Mesenchymal stem cell (in vitro differentiated cells and primary cell): ENCODE data around the gene NDUFB5.
A peak's percentile ranks its signal among the peaks of the same experiment; 100 is the strongest.

Experiments
- DNase-seq: peaks from one replicate; pipeline ENCODE4 v3.0.0-alpha.2; 2013
- H2AFZ ChIP-seq: one replicate; pipeline ENCODE4 v1.6.1; 2013; ENCODE audit warnings: low read depth, mild to moderate bottlenecking, control low read depth, inconsistent platforms, low read length, moderate library complexity
- H2AK5ac ChIP-seq: 2 replicates; pipeline ENCODE4 v1.6.1; 2013; ENCODE audit warnings: low read length, moderate library complexity, mild to moderate bottlenecking, inconsistent platforms; ENCODE audit not compliant: severe bottlenecking
- H2BK120ac ChIP-seq: one replicate; pipeline ENCODE4 v1.6.1; 2013; ENCODE audit warnings: low read depth, mild to moderate bottlenecking, inconsistent platforms, low read length, moderate library complexity
- H2BK12ac ChIP-seq, 2 experiments: one replicate each; pipeline ENCODE4 v1.6.1; 2013; ENCODE audit warnings: inconsistent platforms in 2 of 2, low read length in 2 of 2, mild to moderate bottlenecking in 2 of 2, moderate library complexity in 2 of 2, control low read depth in 1 of 2
- H2BK15ac ChIP-seq: one replicate; pipeline ENCODE4 v1.6.1; 2013; ENCODE audit warnings: mild to moderate bottlenecking, low read depth, inconsistent platforms; ENCODE audit not compliant: poor library complexity, severe bottlenecking
- H2BK5ac ChIP-seq: 2 replicates; pipeline ENCODE4 v1.6.1; 2013; ENCODE audit warnings: low read depth, mild to moderate bottlenecking, low read length, control low read depth, inconsistent platforms; ENCODE audit not compliant: poor library complexity, severe bottlenecking
- H3K14ac ChIP-seq, 2 experiments: one replicate each; pipeline ENCODE4 v1.6.1; 2013; ENCODE audit warnings: inconsistent platforms in 2 of 2, low read length in 2 of 2, control low read depth in 1 of 2, mild to moderate bottlenecking in 1 of 2, moderate library complexity in 1 of 2
- H3K18ac ChIP-seq, 2 experiments: one replicate each; pipeline ENCODE4 v1.6.1; 2013; ENCODE audit warnings: inconsistent platforms in 2 of 2, low read length in 2 of 2, control low read depth in 1 of 2, low read depth in 1 of 2, mild to moderate bottlenecking in 1 of 2
- H3K23ac ChIP-seq, 2 experiments: one replicate each; pipeline ENCODE4 v1.6.1; 2013; ENCODE audit warnings: inconsistent platforms in 2 of 2, low read length in 2 of 2, mild to moderate bottlenecking in 2 of 2, moderate library complexity in 2 of 2, control low read depth in 1 of 2
- H3K27ac ChIP-seq: 2 replicates; pipeline ENCODE4 v1.5.1; 2013; ENCODE audit warnings: mild to moderate bottlenecking, moderate library complexity, low read length, control low read depth, inconsistent platforms; ENCODE audit not compliant: poor library complexity, severe bottlenecking
- H3K27me3 ChIP-seq, 2 experiments: 2 replicates each; pipeline versions ENCODE4 v1.6.1 to v1.7.0; 2013; ENCODE audit warnings: low read length in 2 of 2, mild to moderate bottlenecking in 2 of 2, moderate library complexity in 2 of 2, control low read depth in 1 of 2, inconsistent platforms in 1 of 2; ENCODE audit not compliant: control insufficient read depth in 1 of 2, insufficient read depth in 1 of 2
- H3K36me3 ChIP-seq, 2 experiments: 2 replicates each; pipeline versions ENCODE4 v1.6.1 to v1.7.0; 2013; ENCODE audit warnings: low read length in 2 of 2, control low read depth in 1 of 2, inconsistent platforms in 1 of 2, low read depth in 1 of 2, mild to moderate bottlenecking in 1 of 2; ENCODE audit not compliant: insufficient read depth in 2 of 2, control insufficient read depth in 1 of 2
- H3K4ac ChIP-seq, 2 experiments: one replicate each; pipeline ENCODE4 v1.6.1; 2013; ENCODE audit warnings: inconsistent platforms in 2 of 2, low read length in 2 of 2, mild to moderate bottlenecking in 2 of 2, moderate library complexity in 2 of 2, control low read depth in 1 of 2, low read depth in 1 of 2
- H3K4me1 ChIP-seq: 2 replicates; pipeline ENCODE4 v1.6.1; 2013; ENCODE audit warnings: low read depth, low read length, control low read depth; ENCODE audit not compliant: control insufficient read depth, insufficient read depth
- H3K4me2 ChIP-seq: 2 replicates; pipeline ENCODE4 v1.6.1; 2013; ENCODE audit warnings: low read length, mild to moderate bottlenecking, inconsistent platforms; ENCODE audit not compliant: poor library complexity, severe bottlenecking
- H3K4me3 ChIP-seq, 2 experiments: 2 replicates each; pipeline versions ENCODE4 v1.5.1 to v1.7.0; 2013; ENCODE audit warnings: low read length in 2 of 2, mild to moderate bottlenecking in 2 of 2, control low read depth in 1 of 2, low read depth in 1 of 2; ENCODE audit not compliant: insufficient read depth in 1 of 2
- H3K79me1 ChIP-seq: replicated peaks from 2 replicates; pipeline ENCODE4 v1.6.1; 2013; ENCODE audit warnings: mild to moderate bottlenecking, control low read depth, low read length, inconsistent platforms; ENCODE audit not compliant: poor library complexity, severe bottlenecking
- H3K9ac ChIP-seq: 2 replicates; pipeline ENCODE4 v1.7.0; 2013; ENCODE audit warnings: mild to moderate bottlenecking, low read length, moderate library complexity
- H3K9me3 ChIP-seq: 2 replicates; pipeline ENCODE4 v1.7.0; 2013; ENCODE audit warnings: mild to moderate bottlenecking, low read length; ENCODE audit not compliant: control insufficient read depth
- H4K8ac ChIP-seq: one replicate; pipeline ENCODE4 v1.6.1; 2013; ENCODE audit warnings: inconsistent platforms, mild to moderate bottlenecking, low read length, moderate library complexity
- H4K91ac ChIP-seq: one replicate; pipeline ENCODE4 v1.6.1; 2013; ENCODE audit warnings: mild to moderate bottlenecking, low read length, inconsistent platforms
- WGBS: methylation state at CpG from one replicate; pipeline ENCODE4 v1.1.7; 2013; ENCODE audit warnings: mixed read lengths; 5-methylcytosine and 5-hydroxymethylcytosine counted together

NDUFB5 gene

DNA sequence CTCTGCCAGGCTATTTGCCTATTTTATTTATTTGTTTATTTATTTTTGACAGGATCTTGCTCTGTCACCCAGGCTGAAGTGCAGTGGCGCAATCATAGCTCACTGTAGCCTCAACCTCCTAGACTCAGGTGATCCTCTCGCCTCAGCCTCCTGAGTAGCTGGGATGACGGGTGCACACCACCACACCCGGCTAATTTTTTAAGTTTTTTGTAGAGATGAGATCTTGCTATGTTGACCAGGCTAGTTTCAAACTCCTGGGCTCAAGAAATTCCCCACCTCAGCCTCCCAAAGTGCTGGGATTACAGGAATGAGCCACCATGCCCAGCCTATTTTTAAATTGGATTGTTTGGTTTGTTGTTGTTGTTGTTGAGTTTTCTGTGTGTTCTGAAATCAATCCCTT is 5.5 kb downstream of the NDUFB5 start:
- Histone ChIP-seq H3K23ac (no peak overlapping the region), H3K4me3 (no peak overlapping the region), H3K4ac (no peak overlapping the region), H4K91ac (no peak overlapping the region), H3K27ac (no peak overlapping the region), H2AFZ (no peak overlapping the region), H3K4me2 (no peak overlapping the region), H3K14ac (no peak overlapping the region), H2AK5ac (no peak overlapping the region), H3K4me1 (peaks cover 7% of the 10 kb centered on the region), H2BK12ac (no peak overlapping the region), H2BK120ac (no peak overlapping the region), H3K36me3 (peaks cover 0 to 29% of the 10 kb centered on the region in 2 experiments), H3K18ac (no peak overlapping the region), H3K9ac (no peak overlapping the region), H3K27me3 (no peaks in the 10 kb centered on the region), H2BK5ac (no peak overlapping the region), H2BK15ac (no peak overlapping the region), H3K79me1 (peaks cover 11% of the 10 kb centered on the region), H3K9me3 (no peaks in the 10 kb centered on the region), H4K8ac (no peak overlapping the region)
- 93% methylated on average over 3 of the region's 4 CpGs for WGBS
- no peak for DNase-seq

DNA sequence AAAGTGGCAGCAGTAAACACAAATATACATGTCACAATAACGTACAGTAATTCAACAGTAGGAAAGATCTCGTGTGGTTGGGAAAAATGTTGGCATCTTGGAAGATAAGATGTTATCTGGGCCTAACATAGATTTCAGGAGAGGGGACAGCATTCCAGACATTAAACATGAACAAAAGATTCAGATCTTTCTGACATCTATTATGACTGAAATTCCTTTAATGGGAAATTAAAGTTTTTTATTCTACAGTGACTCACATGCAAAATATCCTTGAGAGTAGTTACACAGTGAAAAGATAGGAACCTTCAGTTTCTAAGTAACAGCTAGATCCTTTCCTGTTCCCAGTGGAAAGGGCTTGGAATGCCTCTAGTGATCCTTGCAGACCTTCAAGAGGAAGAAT is 9.2 kb downstream of the NDUFB5 start:
- Histone ChIP-seq H2BK120ac (no peak overlapping the region), H2BK15ac (no peak overlapping the region), H3K23ac (no peak overlapping the region), H3K27me3 (no peaks in the 10 kb centered on the region), H3K18ac (no peak overlapping the region), H4K8ac (no peak overlapping the region), H3K9me3 (no peaks in the 10 kb centered on the region), H3K4me1 (peaks cover 1% of the 10 kb centered on the region), H3K4ac (no peak overlapping the region), H3K79me1 (peaks cover 5% of the 10 kb centered on the region), H2AFZ (no peak overlapping the region), H2AK5ac (no peak overlapping the region), H3K9ac (peak overlapping the region; percentile 54), H4K91ac (no peak overlapping the region), H3K36me3 (peaks cover 6 to 38% of the 10 kb centered on the region in 2 experiments), H3K4me3 (no peak overlapping the region), H3K14ac (no peak overlapping the region), H2BK5ac (no peak overlapping the region), H2BK12ac (no peak overlapping the region), H3K27ac (peak overlapping the region; percentile 50), H3K4me2 (no peak overlapping the region)
- DNase-seq, result peak; percentile 54
- WGBS, result no CpG with 5 or more reads among the region's 2 CpGs

DNA sequence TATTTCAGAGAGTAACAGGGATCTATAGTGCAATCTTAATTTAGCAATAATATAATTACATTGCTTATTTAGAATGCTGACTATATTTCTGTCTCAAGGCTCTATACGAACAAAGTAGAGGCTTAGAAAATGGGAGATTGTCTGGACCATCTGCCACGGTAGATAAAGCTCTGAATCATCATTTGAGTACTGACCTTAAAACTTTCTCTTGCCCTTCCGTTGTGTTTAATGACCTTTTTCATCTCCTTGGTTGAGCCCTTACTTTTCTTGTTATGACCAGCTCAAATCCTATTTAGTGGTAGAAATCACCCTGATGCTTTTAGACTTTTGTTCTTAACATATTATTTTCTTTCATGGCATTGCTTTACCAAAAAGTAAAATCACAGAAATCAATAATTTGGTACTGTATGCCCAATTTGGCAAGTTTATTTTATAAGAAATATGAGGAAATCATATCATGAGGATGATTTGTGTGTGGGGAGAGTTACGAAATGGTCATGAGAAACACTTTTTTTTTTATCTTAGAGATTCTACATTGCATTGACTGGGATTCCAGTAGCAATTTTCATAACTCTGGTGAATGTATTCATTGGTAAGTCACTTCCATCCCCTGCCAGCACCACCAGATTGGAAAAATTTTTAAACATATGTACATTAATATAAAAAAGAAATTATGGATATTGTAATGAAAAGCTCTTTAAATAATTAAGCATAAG is 11.0 kb downstream of the NDUFB5 start:
- Histone ChIP-seq H3K4me1 (peaks cover 1% of the 10 kb centered on the region), H3K27ac (no peak overlapping the region), H2BK12ac (no peak overlapping the region), H3K4ac (no peak overlapping the region), H2BK120ac (no peak overlapping the region), H3K23ac (no peak overlapping the region), H3K36me3 (peaks cover 6 to 37% of the 10 kb centered on the region in 2 experiments), H3K9ac (no peak overlapping the region), H3K4me2 (no peak overlapping the region), H2AK5ac (no peak overlapping the region), H2BK15ac (no peak overlapping the region), H4K8ac (no peak overlapping the region), H2AFZ (no peak overlapping the region), H2BK5ac (no peak overlapping the region), H4K91ac (no peak overlapping the region), H3K27me3 (no peaks in the 10 kb centered on the region), H3K4me3 (no peak overlapping the region), H3K14ac (no peak overlapping the region), H3K18ac (no peak overlapping the region), H3K79me1 (peaks cover 3% of the 10 kb centered on the region), H3K9me3 (no peaks in the 10 kb centered on the region)
- WGBS, result 75% methylated on average over 4 of the region's 4 CpGs
- DNase-seq, result no peak

DNA sequence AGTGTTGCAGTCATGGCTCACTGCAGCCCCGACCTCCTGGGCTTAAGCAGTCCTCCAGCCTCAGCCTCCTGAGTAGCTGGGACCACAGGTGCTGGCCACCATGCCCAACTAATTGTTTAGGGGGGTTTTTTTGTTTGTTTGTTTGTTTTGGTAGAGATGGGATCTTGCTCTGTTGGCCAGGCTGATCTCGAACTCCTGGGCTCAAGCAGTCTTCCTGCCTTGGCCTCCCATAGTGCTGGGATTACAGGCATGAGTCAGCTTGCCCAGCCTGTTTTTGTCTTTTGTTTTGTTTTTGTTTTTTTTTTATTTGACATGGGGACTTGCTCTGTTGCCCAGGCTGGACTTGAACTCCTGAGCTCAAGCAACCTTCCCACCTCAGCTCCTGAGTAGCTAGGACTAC is 17.4 kb downstream of the NDUFB5 start:
- no peak for DNase-seq
- H3K79me1 ChIP-seq, result peaks cover 3% of the 10 kb centered on the region
- H3K4me2 ChIP-seq, result no peak overlapping the region
- H3K4me3 ChIP-seq, result no peak overlapping the region
- no peak overlapping the region for H2BK5ac ChIP-seq
- no peak overlapping the region for H3K4ac ChIP-seq
- H3K23ac ChIP-seq, result no peak overlapping the region
- H3K27me3 ChIP-seq, result no peaks in the 10 kb centered on the region
- H4K91ac ChIP-seq, result no peak overlapping the region
- H2BK15ac ChIP-seq, result no peak overlapping the region
- H3K36me3 ChIP-seq, result peaks cover 23 to 80% of the 10 kb centered on the region in 2 experiments
- no peaks in the 10 kb centered on the region for H3K9me3 ChIP-seq
- H3K14ac ChIP-seq, result no peak overlapping the region
- no peaks in the 10 kb centered on the region for H3K4me1 ChIP-seq
- no peak overlapping the region for H2BK120ac ChIP-seq
- H2AK5ac ChIP-seq, result no peak overlapping the region
- no peak overlapping the region for H3K27ac ChIP-seq
- 98% methylated on average over 2 of the region's 2 CpGs for WGBS
- no peak overlapping the region for H4K8ac ChIP-seq
- H3K9ac ChIP-seq, result no peak overlapping the region
- no peak overlapping the region for H3K18ac ChIP-seq
- no peak overlapping the region for H2AFZ ChIP-seq
- no peak overlapping the region for H2BK12ac ChIP-seq
